Body of pancreas (tissue), 4 donors: ENCODE results near the gene MYORG.

ENCODE experiments used
- CTCF ChIP-seq, 7 experiments: fragments of 450-650 bp in 4 of 7; fragments of 200-600 bp in 3 of 7; sonication (generic) in 3 of 7; IDR thresholded peaks; one replicate each; pipeline ENCODE4 v1.5.1; 2016 to 2019; ENCODE audit warnings: antibody characterized with exemption in 7 of 7
- POLR2A ChIP-seq, 3 donors: fragments of 450-650 bp; IDR thresholded peaks; one replicate each; pipeline ENCODE4 v1.6.1; 2016; ENCODE audit warnings: antibody characterized with exemption in 3 of 3, mild to moderate bottlenecking in 2 of 3

- TF ChIP-seq CTCF (IDR thresholded peaks at IDR 0.05) (no peak), POLR2A (IDR thresholded peaks at IDR 0.05) (no peak)
These were observed 42.3 kb downstream of the MYORG start for GRCh38 chr9:34334337-34334824.
